HFF-Myc (cell line): ENCODE data around the gene ZSWIM5.

Source experiments
- DNase-seq: peaks from one replicate; pipeline ENCODE4 v3.0.0-alpha.2; 2011; ENCODE audit warnings: low read depth; ENCODE audit errors: extremely low read depth
- H3K4me3 ChIP-seq: replicated peaks from 2 replicates; pipeline ENCODE4 v1.5.1; 2011; ENCODE audit warnings: low read depth, mild to moderate bottlenecking, control low read depth, low read length
- TF ChIP-seq, protein P1 (sequence below): IDR thresholded peaks from 2 replicates; pipeline ENCODE4 v1.5.1; 2012; ENCODE audit warnings: mild to moderate bottlenecking, low read depth, low read length, control low read depth; ENCODE audit errors: missing control alignments

ZSWIM5 gene

DNA sequence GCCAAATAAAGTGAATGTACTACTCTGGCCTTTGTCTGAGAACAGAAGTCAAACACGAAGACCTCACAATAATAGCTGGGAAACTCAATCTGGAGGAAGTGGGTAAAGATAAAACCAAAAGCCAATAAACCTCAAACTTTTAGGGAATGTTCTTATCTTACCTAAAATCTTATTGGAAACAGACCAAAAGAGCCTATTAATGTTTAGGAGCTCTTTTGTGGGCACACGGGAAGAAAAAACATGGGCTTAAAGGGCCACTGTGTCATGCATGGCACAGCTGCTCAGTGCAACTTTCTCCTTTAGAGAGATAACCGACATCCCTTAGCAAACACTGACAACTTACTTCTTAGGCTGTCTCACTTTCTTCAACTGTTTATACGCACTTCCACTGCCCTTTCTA lies 236.1 kb downstream of the ZSWIM5 start:
- TF ChIP-seq, protein P1, sequence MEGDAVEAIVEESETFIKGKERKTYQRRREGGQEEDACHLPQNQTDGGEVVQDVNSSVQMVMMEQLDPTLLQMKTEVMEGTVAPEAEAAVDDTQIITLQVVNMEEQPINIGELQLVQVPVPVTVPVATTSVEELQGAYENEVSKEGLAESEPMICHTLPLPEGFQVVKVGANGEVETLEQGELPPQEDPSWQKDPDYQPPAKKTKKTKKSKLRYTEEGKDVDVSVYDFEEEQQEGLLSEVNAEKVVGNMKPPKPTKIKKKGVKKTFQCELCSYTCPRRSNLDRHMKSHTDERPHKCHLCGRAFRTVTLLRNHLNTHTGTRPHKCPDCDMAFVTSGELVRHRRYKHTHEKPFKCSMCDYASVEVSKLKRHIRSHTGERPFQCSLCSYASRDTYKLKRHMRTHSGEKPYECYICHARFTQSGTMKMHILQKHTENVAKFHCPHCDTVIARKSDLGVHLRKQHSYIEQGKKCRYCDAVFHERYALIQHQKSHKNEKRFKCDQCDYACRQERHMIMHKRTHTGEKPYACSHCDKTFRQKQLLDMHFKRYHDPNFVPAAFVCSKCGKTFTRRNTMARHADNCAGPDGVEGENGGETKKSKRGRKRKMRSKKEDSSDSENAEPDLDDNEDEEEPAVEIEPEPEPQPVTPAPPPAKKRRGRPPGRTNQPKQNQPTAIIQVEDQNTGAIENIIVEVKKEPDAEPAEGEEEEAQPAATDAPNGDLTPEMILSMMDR, result no peak
- DNase-seq, result peak; percentile 33
- no peak overlapping the region for H3K4me3 ChIP-seq
